Measurements from ENCODE around the gene CDK14.
"Not testable (repeated sequence)": the region's sequence is repeated elsewhere in the genome, so short reads cannot be mapped to it uniquely, and the experiment has no call there.

Gene CDK14

DNA sequence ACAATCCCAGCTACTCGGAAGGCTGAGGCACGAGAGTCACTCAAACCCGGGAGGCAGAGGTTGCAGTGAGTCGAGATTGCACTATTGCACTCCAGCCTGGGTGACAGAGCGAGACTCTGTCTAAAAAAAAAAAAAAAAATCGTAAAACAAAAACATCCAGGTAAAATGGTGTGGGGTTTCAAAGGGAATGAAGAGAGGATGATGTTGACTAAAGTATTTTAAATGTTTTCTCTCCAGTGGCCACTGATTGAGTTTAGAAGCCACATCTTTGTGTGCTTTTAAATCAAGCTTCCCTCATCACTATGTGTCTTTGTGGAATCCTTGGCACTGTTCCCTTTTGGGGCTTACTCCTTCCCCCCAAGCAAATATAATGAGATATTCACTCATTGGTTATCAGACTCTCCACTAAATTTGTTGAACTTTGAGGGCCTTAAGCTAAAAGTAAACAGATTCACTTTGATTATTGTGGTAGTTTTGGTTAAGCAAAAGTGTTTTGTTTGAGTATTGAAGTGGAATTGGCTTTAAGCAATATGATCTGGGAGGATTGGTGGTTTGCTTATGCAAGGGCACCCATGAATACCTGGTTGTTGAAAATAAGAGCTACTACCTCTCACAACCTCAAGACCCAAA lies 162.9 kb downstream of the CDK14 start:
- Histone ChIP-seq H3K27ac (ENCODE audit: low read depth, low read length) (no peak overlapping the region), H3K4me3 (ENCODE audit: low read depth in 1 of 5, low read length in 5 of 5) (no peak overlapping the region), H3K4me1 (ENCODE audit: control insufficient read depth in 5 of 5, insufficient read depth in 5 of 5, low read length in 5 of 5) (peaks cover 0 to 9% (median 3%) of the 10 kb centered on the region in 5 donors)

GRCh38 chr7:90759710-90760109 lies 163.6 kb downstream of the CDK14 start:
- peaks cover 0 to 9% (median 6%) of the 10 kb centered on the region in 5 donors for H3K4me1 ChIP-seq (ENCODE audit: control insufficient read depth in 5 of 5, insufficient read depth in 5 of 5, low read length in 5 of 5)
- no peaks in the 10 kb centered on the region for H3K27me3 ChIP-seq (ENCODE audit: control insufficient read depth in 5 of 5, insufficient read depth in 4 of 5, low read length in 5 of 5)
- H3K36me3 ChIP-seq (ENCODE audit: control insufficient read depth in 5 of 5, insufficient read depth in 5 of 5, low read length in 5 of 5): no peaks in the 10 kb centered on the region
- no peak overlapping the region for H3K4me3 ChIP-seq (ENCODE audit: low read depth in 1 of 5, low read length in 5 of 5)
- H3K27ac ChIP-seq (ENCODE audit: low read depth, low read length): no peak overlapping the region
- no peak overlapping the region for H3K9ac ChIP-seq (ENCODE audit: low read length in 5 of 5)
- H3K9me3 ChIP-seq (ENCODE audit: control insufficient read depth in 5 of 5, low read length in 5 of 5): no peaks in the 10 kb centered on the region

More for the DNA sequence above, 162.9 kb downstream of the CDK14 start:
- no peak overlapping the region for H3K9ac ChIP-seq (ENCODE audit: low read length in 5 of 5)
- H3K9me3 ChIP-seq (ENCODE audit: control insufficient read depth in 5 of 5, low read length in 5 of 5): no peaks in the 10 kb centered on the region
- H3K36me3 ChIP-seq (ENCODE audit: control insufficient read depth in 5 of 5, insufficient read depth in 5 of 5, low read length in 5 of 5): no peaks in the 10 kb centered on the region
- H3K27me3 ChIP-seq (ENCODE audit: control insufficient read depth in 5 of 5, insufficient read depth in 4 of 5, low read length in 5 of 5): no peaks in the 10 kb centered on the region

- Histone ChIP-seq H3K4me3 (ENCODE audit: low read depth in 1 of 5, low read length in 5 of 5) (no peak overlapping the region), H3K9me3 (ENCODE audit: control insufficient read depth in 5 of 5, low read length in 5 of 5) (no peaks in the 10 kb centered on the region), H3K4me1 (ENCODE audit: control insufficient read depth in 5 of 5, insufficient read depth in 5 of 5, low read length in 5 of 5) (peaks cover 0 to 9% (median 6%) of the 10 kb centered on the region in 5 donors), H3K36me3 (ENCODE audit: control insufficient read depth in 5 of 5, insufficient read depth in 5 of 5, low read length in 5 of 5) (no peaks in the 10 kb centered on the region), H3K27ac (ENCODE audit: low read depth, low read length) (no peak overlapping the region), H3K27me3 (ENCODE audit: control insufficient read depth in 5 of 5, insufficient read depth in 4 of 5, low read length in 5 of 5) (no peaks in the 10 kb centered on the region), H3K9ac (ENCODE audit: low read length in 5 of 5) (no peak overlapping the region)
These were observed 164.8 kb downstream of the CDK14 start for GRCh38 chr7:90760892-90761291.

- Histone ChIP-seq H3K4me1 (ENCODE audit: control insufficient read depth in 5 of 5, insufficient read depth in 5 of 5, low read length in 5 of 5) (peaks cover 0 to 13% (median 6%) of the 10 kb centered on the region in 5 donors), H3K36me3 (ENCODE audit: control insufficient read depth in 5 of 5, insufficient read depth in 5 of 5, low read length in 5 of 5) (no peaks in the 10 kb centered on the region), H3K9ac (ENCODE audit: low read length in 5 of 5) (no peak overlapping the region), H3K4me3 (ENCODE audit: low read depth in 1 of 5, low read length in 5 of 5) (no peak overlapping the region), H3K27me3 (ENCODE audit: control insufficient read depth in 5 of 5, insufficient read depth in 4 of 5, low read length in 5 of 5) (no peaks in the 10 kb centered on the region), H3K9me3 (ENCODE audit: control insufficient read depth in 5 of 5, low read length in 5 of 5) (no peaks in the 10 kb centered on the region), H3K27ac (ENCODE audit: low read depth, low read length) (no peak overlapping the region)
These were observed 165.5 kb downstream of the CDK14 start for GRCh38 chr7:90761584-90761983.

GRCh38 chr7:90763108-90763507 lies 167.0 kb downstream of the CDK14 start:
- no peak overlapping the region for H3K27ac ChIP-seq (ENCODE audit: low read depth, low read length)

DNA sequence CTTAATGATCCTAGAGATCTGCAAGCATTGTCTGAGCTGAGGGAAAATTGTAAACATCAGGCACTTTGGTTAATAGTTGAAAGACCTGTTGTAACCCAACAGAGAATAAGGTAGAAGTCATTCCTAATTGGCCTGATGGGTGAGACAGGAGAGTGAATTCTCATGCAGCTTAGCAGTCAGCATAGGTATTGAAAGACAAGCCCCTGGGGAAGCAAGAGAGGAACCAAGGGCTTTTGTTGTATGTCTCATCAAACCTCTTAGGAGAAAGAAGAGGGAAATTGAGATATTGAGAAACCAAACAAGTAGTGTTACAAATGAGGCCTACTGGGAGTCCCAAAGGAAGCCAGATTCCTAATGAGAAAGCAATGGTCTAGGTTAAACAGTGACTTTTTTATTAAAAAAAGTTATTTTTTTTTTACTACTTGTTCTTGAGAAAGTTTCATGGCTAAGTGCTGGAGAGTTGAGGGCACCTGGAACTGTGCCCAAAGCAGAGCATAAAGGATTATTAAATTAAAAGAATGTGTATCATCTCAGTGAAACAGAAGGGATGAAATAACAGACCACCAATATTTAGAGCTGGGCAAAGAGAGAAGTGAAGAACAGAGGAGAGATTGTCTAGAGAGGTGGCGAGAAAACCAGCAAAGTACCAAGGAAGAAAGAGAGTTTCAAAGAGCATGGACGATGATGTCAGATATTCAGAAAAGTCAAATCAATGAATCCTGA lies 168.9 kb downstream of the CDK14 start:
- no peak overlapping the region for H3K27ac ChIP-seq (ENCODE audit: low read depth, low read length)
- peaks cover 0 to 18% (median 7%) of the 10 kb centered on the region in 5 donors for H3K4me1 ChIP-seq (ENCODE audit: control insufficient read depth in 5 of 5, insufficient read depth in 5 of 5, low read length in 5 of 5)
- no peaks in the 10 kb centered on the region for H3K36me3 ChIP-seq (ENCODE audit: control insufficient read depth in 5 of 5, insufficient read depth in 5 of 5, low read length in 5 of 5)
- H3K4me3 ChIP-seq (ENCODE audit: low read depth in 1 of 5, low read length in 5 of 5): no peak overlapping the region
- no peaks in the 10 kb centered on the region for H3K27me3 ChIP-seq (ENCODE audit: control insufficient read depth in 5 of 5, insufficient read depth in 4 of 5, low read length in 5 of 5)
- H3K9me3 ChIP-seq (ENCODE audit: control insufficient read depth in 5 of 5, low read length in 5 of 5): no peaks in the 10 kb centered on the region
- no peak overlapping the region for H3K9ac ChIP-seq (ENCODE audit: low read length in 5 of 5)

More at GRCh38 chr7:90763108-90763507, 167.0 kb downstream of the CDK14 start:
- Histone ChIP-seq H3K9ac (ENCODE audit: low read length in 5 of 5) (no peak overlapping the region), H3K36me3 (ENCODE audit: control insufficient read depth in 5 of 5, insufficient read depth in 5 of 5, low read length in 5 of 5) (no peaks in the 10 kb centered on the region), H3K4me3 (ENCODE audit: low read depth in 1 of 5, low read length in 5 of 5) (no peak overlapping the region), H3K4me1 (ENCODE audit: control insufficient read depth in 5 of 5, insufficient read depth in 5 of 5, low read length in 5 of 5) (peaks cover 0 to 18% (median 7%) of the 10 kb centered on the region in 5 donors), H3K27me3 (ENCODE audit: control insufficient read depth in 5 of 5, insufficient read depth in 4 of 5, low read length in 5 of 5) (no peaks in the 10 kb centered on the region), H3K9me3 (ENCODE audit: control insufficient read depth in 5 of 5, low read length in 5 of 5) (no peaks in the 10 kb centered on the region)

DNA sequence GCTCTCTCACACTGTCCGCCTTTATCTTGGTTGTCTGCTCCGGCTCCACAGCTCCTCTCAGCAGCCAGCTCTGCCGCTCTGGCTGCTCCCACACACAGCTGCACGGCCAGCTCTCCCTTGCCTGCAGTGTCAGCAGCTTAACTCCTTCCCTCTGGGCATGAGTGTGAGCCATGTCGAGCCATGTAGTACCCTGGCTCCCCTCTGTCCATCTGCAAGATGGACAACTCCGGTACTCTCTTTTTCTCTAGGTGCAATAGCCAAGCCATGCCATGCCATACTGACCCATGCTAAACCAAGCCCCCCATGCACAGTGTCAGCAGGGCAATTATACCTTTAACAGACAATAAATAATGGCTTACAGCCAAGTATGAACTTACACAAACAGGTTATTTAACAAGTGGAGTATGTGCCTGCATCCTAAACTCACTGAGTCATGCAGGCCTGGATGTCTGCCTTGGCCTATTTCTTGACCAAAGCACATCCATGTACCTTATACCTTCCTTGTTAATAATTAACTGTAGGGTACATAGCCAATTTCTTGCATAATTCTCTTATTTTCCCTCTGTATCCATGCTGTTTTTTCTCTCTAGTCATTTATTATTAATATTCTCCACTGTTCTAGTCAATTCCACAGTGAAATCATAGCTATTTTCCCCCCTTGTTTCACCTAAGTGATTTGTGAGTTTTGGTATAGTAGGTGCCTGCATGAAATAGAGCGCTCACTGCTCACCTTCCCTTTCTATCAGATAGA lies 170.9 kb downstream of the CDK14 start:
- Histone ChIP-seq H3K27ac (ENCODE audit: low read depth, low read length) (no peak overlapping the region), H3K4me3 (ENCODE audit: low read depth in 1 of 5, low read length in 5 of 5) (peak overlapping the region in 2 of 5 donors; percentile 24 to 34), H3K9me3 (ENCODE audit: control insufficient read depth in 5 of 5, low read length in 5 of 5) (no peaks in the 10 kb centered on the region), H3K36me3 (ENCODE audit: control insufficient read depth in 5 of 5, insufficient read depth in 5 of 5, low read length in 5 of 5) (no peaks in the 10 kb centered on the region), H3K9ac (ENCODE audit: low read length in 5 of 5) (peak overlapping the region in 1 of 5 donors; percentile 35), H3K27me3 (ENCODE audit: control insufficient read depth in 5 of 5, insufficient read depth in 4 of 5, low read length in 5 of 5) (no peaks in the 10 kb centered on the region), H3K4me1 (ENCODE audit: control insufficient read depth in 5 of 5, insufficient read depth in 5 of 5, low read length in 5 of 5) (peaks cover 0 to 13% (median 7%) of the 10 kb centered on the region in 5 donors)

DNA sequence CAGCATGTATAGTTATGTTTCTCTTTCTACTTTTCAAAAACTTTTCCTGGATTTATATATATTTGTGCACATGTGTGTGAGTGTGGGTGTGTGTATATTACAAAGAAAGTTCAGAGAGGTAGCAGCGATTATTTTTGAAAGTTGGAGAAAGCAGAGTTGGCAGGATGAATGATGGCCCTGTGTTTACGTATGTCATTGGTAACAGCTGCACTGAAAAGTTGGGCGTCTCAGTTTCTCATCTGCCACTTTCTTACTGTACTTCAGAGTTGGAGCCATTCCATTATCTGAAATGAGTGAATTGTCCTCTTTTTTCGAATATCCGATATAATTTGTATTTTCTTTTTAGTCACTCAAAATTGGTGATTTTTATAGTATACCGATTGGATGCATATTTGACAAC lies 172.2 kb downstream of the CDK14 start:
- Histone ChIP-seq H3K9me3 (ENCODE audit: control insufficient read depth in 5 of 5, low read length in 5 of 5) (no peaks in the 10 kb centered on the region), H3K4me3 (ENCODE audit: low read depth in 1 of 5, low read length in 5 of 5) (no peak overlapping the region), H3K27ac (ENCODE audit: low read depth, low read length) (no peak overlapping the region), H3K27me3 (ENCODE audit: control insufficient read depth in 5 of 5, insufficient read depth in 4 of 5, low read length in 5 of 5) (no peaks in the 10 kb centered on the region), H3K9ac (ENCODE audit: low read length in 5 of 5) (no peak overlapping the region), H3K36me3 (ENCODE audit: control insufficient read depth in 5 of 5, insufficient read depth in 5 of 5, low read length in 5 of 5) (no peaks in the 10 kb centered on the region), H3K4me1 (ENCODE audit: control insufficient read depth in 5 of 5, insufficient read depth in 5 of 5, low read length in 5 of 5) (peaks cover 0 to 9% (median 7%) of the 10 kb centered on the region in 5 donors)

GRCh38 chr7:90769036-90769435 lies 172.9 kb downstream of the CDK14 start:
- no peak overlapping the region for H3K9ac ChIP-seq (ENCODE audit: low read length in 5 of 5)
- no peak overlapping the region for H3K4me3 ChIP-seq (ENCODE audit: low read depth in 1 of 5, low read length in 5 of 5)
- H3K27me3 ChIP-seq (ENCODE audit: control insufficient read depth in 5 of 5, insufficient read depth in 4 of 5, low read length in 5 of 5): no peaks in the 10 kb centered on the region
- H3K27ac ChIP-seq (ENCODE audit: low read depth, low read length): no peak overlapping the region
- H3K9me3 ChIP-seq (ENCODE audit: control insufficient read depth in 5 of 5, low read length in 5 of 5): no peaks in the 10 kb centered on the region
- peaks cover 0 to 9% (median 7%) of the 10 kb centered on the region in 5 donors for H3K4me1 ChIP-seq (ENCODE audit: control insufficient read depth in 5 of 5, insufficient read depth in 5 of 5, low read length in 5 of 5)
- no peaks in the 10 kb centered on the region for H3K36me3 ChIP-seq (ENCODE audit: control insufficient read depth in 5 of 5, insufficient read depth in 5 of 5, low read length in 5 of 5)

DNA sequence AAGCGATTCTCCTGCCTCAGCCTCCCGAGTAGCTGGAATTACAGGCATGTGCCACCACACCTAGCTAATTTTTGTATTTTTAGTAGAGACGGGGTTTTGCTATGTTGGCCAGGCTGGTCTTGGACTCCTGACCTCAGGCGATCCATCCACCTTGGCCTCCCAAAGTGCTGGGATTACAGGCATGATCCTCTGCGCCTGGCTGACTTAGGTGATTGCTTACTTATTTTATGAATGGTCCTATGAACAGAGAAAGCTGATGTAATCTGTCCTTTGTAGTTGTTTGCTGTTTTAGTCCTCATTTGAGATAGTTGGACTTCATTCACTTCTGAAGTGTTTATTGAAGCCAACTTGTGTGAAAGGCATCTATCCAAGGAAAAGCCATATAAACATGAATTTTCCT lies 173.4 kb downstream of the CDK14 start:
- not testable (repeated sequence) for H3K27me3 ChIP-seq (ENCODE audit: control insufficient read depth in 5 of 5, insufficient read depth in 4 of 5, low read length in 5 of 5); H3K27ac ChIP-seq (ENCODE audit: low read depth, low read length); H3K36me3 ChIP-seq (ENCODE audit: control insufficient read depth in 5 of 5, insufficient read depth in 5 of 5, low read length in 5 of 5); H3K9me3 ChIP-seq (ENCODE audit: control insufficient read depth in 5 of 5, low read length in 5 of 5); H3K4me3 ChIP-seq (ENCODE audit: low read depth in 1 of 5, low read length in 5 of 5); H3K9ac ChIP-seq (ENCODE audit: low read length in 5 of 5); H3K4me1 ChIP-seq (ENCODE audit: control insufficient read depth in 5 of 5, insufficient read depth in 5 of 5, low read length in 5 of 5)
